MM.1S (cell line): ENCODE measurements around the gene ENHO.

Experiments
- DNase-seq: peaks from one replicate; pipeline ENCODE4 v3.0.0-alpha.2; 2015
- H2AFZ ChIP-seq: fragments of 300-600 bp; sonication (generic); 2 replicates; pipeline ENCODE4 v1.6.0; 2016; ENCODE audit warnings: antibody characterized with exemption, low read length
- H3F3A ChIP-seq: fragments of 300-600 bp; sonication (generic); 2 replicates; pipeline ENCODE4 v1.6.1; 2016; ENCODE audit warnings: mild to moderate bottlenecking, antibody characterized with exemption, low read length, moderate library complexity, mixed read lengths; ENCODE audit not compliant: insufficient read depth
- H3K27ac ChIP-seq: fragments of 300-600 bp; sonication (generic); 2 replicates; pipeline ENCODE4 v1.5.1; 2016; ENCODE audit warnings: mild to moderate bottlenecking, low read length
- H3K27me3 ChIP-seq: fragments of 300-600 bp; sonication (generic); replicated peaks from 2 replicates; pipeline ENCODE4 v1.6.0; 2016; ENCODE audit warnings: low read length; ENCODE audit not compliant: insufficient read depth
- H3K36me3 ChIP-seq: fragments of 300-600 bp; sonication (generic); replicated peaks from 2 replicates; pipeline ENCODE4 v1.6.1; 2016; ENCODE audit warnings: mild to moderate bottlenecking, low read length, mixed read lengths; ENCODE audit not compliant: insufficient read depth
- H3K4me1 ChIP-seq: fragments of 300-600 bp; sonication (generic); 2 replicates; pipeline ENCODE4 v1.6.1; 2016; ENCODE audit warnings: low read length, mixed read lengths
- H3K4me2 ChIP-seq: fragments of 300-600 bp; sonication (generic); 2 replicates; pipeline ENCODE4 v1.6.0; 2016; ENCODE audit warnings: low read depth, low read length
- H3K4me3 ChIP-seq: fragments of 300-600 bp; sonication (generic); 2 replicates; pipeline ENCODE4 v1.5.1; 2016; ENCODE audit warnings: low read length, mixed read lengths
- H3K79me2 ChIP-seq: fragments of 300-600 bp; sonication (generic); 2 replicates; pipeline ENCODE4 v1.6.1; 2016; ENCODE audit warnings: mixed run types, low read length, mixed read lengths
- H3K9ac ChIP-seq: fragments of 300-600 bp; sonication (generic); 2 replicates; pipeline ENCODE4 v1.6.1; 2016; ENCODE audit warnings: low read length, mixed read lengths
- H3K9me2 ChIP-seq: fragments of 300-600 bp; sonication (generic); replicated peaks from 2 replicates; pipeline ENCODE4 v1.6.1; 2016; ENCODE audit warnings: mild to moderate bottlenecking, low read length, mixed read lengths; ENCODE audit not compliant: insufficient read depth
- H3K9me3 ChIP-seq: fragments of 300-600 bp; sonication (generic); replicated peaks from 2 replicates; pipeline ENCODE4 v1.6.1; 2016; ENCODE audit warnings: mild to moderate bottlenecking, low read length, mixed read lengths; ENCODE audit not compliant: insufficient read depth
- H4K20me1 ChIP-seq: fragments of 300-600 bp; sonication (generic); 2 replicates; pipeline ENCODE4 v1.6.1; 2016; ENCODE audit warnings: mild to moderate bottlenecking, low read length, moderate library complexity, mixed read lengths; ENCODE audit not compliant: insufficient read depth
- EZH2 ChIP-seq: fragments of 300-600 bp; sonication (generic); optimal IDR thresholded peaks from 2 replicates; pipeline ENCODE3; 2017; ENCODE audit warnings: low read depth, mild to moderate bottlenecking, antibody characterized with exemption, low read length, mixed read lengths
- EZH2phosphoT487 ChIP-seq: fragments of 300-600 bp; sonication (generic); IDR thresholded peaks from 2 replicates; pipeline ENCODE4 v1.6.1; 2018; ENCODE audit warnings: antibody characterized with exemption, low read length
- TF ChIP-seq, protein P1 (sequence below): fragments of 300-600 bp; sonication (generic); IDR thresholded peaks from 2 replicates; pipeline ENCODE4 v1.5.1; 2016; ENCODE audit warnings: antibody characterized with exemption, low read length, mixed read lengths

ENHO gene

DNA sequence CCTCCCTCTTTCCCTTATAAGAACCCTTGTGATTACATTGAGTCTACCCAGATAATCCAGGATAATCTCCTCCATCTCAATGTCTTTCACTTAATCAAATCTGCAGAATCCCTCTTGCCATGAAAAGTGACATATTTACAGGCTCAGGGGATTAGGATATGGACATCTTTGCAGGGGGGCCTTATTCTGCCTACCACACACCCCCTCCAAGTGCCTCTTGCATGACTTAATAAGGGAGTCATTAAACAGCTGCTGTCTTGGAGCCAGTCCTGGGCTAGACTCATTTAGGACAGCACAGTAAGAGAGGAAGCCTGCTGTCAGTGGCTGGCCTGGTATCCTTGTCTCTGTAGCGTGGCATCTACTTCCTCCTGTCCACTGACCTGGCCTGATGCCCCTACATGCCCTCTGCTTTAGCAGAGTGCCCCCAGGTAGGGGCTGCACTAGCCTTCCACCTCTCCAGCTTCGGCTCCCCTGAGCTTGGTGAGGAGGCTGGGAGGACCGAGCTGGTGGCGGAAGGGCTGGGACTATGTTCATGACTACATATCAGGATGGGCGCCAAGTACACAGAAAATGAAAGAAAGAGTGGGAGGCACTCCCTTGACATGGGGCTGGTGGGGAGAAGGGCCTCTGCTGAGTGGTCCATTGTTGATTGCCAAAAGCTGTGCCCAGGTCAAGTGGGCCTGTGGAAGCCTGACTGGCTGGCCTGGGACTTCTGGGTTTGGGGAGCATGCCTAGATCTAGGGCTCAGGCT, 17.2 kb downstream of the ENHO start:
- Histone ChIP-seq H3K9me2 (no peaks in the 10 kb centered on the region), H3K79me2 (no peaks in the 10 kb centered on the region), H3F3A (no peaks in the 10 kb centered on the region), H3K4me1 (no peaks in the 10 kb centered on the region), H3K4me2 (no peak overlapping the region), H3K27me3 (peaks cover 14% of the 10 kb centered on the region), H3K9me3 (no peaks in the 10 kb centered on the region), H3K9ac (no peak overlapping the region), H3K27ac (no peak overlapping the region), H4K20me1 (no peaks in the 10 kb centered on the region), H3K36me3 (no peaks in the 10 kb centered on the region), H2AFZ (no peak overlapping the region), H3K4me3 (no peak overlapping the region)
- TF ChIP-seq EZH2 (no peak), EZH2phosphoT487 (no peak)
- TF ChIP-seq, protein P1, sequence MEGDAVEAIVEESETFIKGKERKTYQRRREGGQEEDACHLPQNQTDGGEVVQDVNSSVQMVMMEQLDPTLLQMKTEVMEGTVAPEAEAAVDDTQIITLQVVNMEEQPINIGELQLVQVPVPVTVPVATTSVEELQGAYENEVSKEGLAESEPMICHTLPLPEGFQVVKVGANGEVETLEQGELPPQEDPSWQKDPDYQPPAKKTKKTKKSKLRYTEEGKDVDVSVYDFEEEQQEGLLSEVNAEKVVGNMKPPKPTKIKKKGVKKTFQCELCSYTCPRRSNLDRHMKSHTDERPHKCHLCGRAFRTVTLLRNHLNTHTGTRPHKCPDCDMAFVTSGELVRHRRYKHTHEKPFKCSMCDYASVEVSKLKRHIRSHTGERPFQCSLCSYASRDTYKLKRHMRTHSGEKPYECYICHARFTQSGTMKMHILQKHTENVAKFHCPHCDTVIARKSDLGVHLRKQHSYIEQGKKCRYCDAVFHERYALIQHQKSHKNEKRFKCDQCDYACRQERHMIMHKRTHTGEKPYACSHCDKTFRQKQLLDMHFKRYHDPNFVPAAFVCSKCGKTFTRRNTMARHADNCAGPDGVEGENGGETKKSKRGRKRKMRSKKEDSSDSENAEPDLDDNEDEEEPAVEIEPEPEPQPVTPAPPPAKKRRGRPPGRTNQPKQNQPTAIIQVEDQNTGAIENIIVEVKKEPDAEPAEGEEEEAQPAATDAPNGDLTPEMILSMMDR = no peak
- DNase-seq = no peak

DNA sequence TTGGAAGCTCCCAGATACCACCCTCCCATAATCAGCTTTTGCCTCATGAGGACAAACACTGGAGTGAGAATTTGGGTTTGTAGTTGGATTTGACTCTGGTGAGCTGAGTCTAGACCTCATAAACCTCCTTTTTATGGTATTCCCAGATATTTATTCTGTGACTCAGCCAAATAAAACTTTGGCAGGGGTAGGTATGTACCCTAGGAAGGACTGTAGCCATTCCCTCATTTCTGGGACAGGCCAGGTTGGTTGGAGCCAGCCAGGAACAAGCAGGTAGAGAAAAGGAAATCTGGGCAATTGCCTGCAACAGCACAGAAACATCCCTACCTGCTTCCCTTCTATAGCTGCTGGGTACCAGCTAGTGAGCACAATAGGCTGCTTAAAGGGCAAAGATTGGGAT, 19.4 kb downstream of the ENHO start:
- Histone ChIP-seq H3K36me3 (no peaks in the 10 kb centered on the region), H3K9ac (no peak overlapping the region), H4K20me1 (no peaks in the 10 kb centered on the region), H2AFZ (no peak overlapping the region), H3K9me2 (no peaks in the 10 kb centered on the region), H3K79me2 (no peaks in the 10 kb centered on the region), H3K9me3 (no peaks in the 10 kb centered on the region), H3K4me2 (no peak overlapping the region), H3K4me1 (no peaks in the 10 kb centered on the region), H3K27ac (no peak overlapping the region), H3K4me3 (no peak overlapping the region), H3K27me3 (peaks cover 18% of the 10 kb centered on the region), H3F3A (no peaks in the 10 kb centered on the region)
- TF ChIP-seq EZH2phosphoT487 (no peak), EZH2 (no peak)
- TF ChIP-seq, protein P1 = no peak
- DNase-seq = no peak

DNA sequence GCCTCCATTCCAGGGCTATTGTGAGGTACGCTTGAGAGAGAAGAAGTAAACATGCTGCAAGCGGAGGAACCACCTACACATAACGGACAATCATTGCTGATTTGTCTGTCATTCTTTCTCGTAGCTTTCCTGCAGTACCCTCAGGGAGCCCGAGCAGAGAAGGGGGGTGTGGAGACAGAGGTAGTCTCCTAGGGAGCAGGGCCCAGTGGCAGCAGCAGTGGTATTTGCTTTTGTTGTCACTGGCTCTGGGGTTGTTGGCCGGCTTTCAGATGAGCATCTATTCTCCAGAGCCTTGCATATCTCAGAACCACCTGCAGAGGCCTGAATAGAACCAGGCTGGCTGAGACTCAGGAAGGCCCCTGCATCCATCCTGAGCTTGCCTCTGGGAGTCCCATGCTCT, 19.9 kb downstream of the ENHO start:
- no peaks in the 10 kb centered on the region for H3F3A ChIP-seq
- peaks cover 18% of the 10 kb centered on the region for H3K27me3 ChIP-seq
- DNase-seq = no peak
- H3K9me2 ChIP-seq = no peaks in the 10 kb centered on the region
- H3K9me3 ChIP-seq = no peaks in the 10 kb centered on the region
- H3K9ac ChIP-seq = no peak overlapping the region
- no peak overlapping the region for H3K4me3 ChIP-seq
- H3K36me3 ChIP-seq = no peaks in the 10 kb centered on the region
- no peaks in the 10 kb centered on the region for H4K20me1 ChIP-seq
- H3K27ac ChIP-seq = no peak overlapping the region
- no peaks in the 10 kb centered on the region for H3K4me1 ChIP-seq
- no peak overlapping the region for H2AFZ ChIP-seq
- H3K4me2 ChIP-seq = no peak overlapping the region
- TF ChIP-seq, protein P1 = no peak
- TF ChIP-seq EZH2phosphoT487 = no peak
- TF ChIP-seq EZH2 = no peak
- H3K79me2 ChIP-seq = no peaks in the 10 kb centered on the region
